Activated naive CD4-positive, alpha-beta T cell (primary cell): ENCODE results near the gene ELOVL6.
"Not testable (repeated sequence)": the region's sequence is repeated elsewhere in the genome, so short reads cannot be mapped to it uniquely, and the experiment has no call there.

ENCODE experiments used
- DNase-seq, 4 experiments: peaks; one replicate each; lab custom pipeline; 2025; lab: John Stamatoyannopoulos, UW

The ELOVL6 gene

DNA sequence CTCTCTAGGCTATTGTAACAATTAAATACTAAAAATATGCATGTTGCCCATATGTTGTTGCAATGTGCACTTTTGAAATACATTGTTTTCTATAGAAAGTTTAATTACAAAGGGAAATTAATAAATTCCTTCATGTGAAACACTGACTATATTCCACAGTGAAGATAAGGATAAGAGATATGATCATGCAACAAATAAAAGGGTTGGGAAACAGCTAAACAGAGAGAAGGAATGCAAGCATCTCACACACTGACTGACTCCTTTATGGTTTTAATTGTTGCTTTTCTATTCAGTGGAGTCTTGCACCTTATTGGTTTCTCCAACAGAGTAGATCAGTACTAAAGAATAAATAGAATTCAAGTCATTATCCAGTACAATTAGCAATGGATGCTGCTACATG, 37.8 kb downstream of the ELOVL6 start:
- DNase-seq = no peak

DNA sequence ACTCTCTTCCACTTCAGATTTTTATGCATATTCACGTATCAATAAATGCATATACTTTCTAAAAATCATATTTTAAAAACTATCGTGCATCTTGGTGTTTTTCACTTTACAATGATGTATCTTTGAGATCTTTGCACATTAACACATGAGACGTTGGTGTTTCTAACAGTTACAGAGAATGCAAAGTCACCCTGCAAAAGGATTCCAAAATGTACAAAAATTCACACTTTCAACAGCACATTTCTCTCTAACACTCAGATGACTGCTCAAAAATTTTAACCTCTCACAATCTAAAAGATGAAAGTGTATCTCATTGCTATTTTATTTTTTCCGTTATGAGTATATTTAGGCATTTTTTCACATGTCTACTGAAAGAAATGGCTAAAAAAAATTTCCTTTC, 38.9 kb downstream of the ELOVL6 start:
- DNase-seq = no peak

DNA sequence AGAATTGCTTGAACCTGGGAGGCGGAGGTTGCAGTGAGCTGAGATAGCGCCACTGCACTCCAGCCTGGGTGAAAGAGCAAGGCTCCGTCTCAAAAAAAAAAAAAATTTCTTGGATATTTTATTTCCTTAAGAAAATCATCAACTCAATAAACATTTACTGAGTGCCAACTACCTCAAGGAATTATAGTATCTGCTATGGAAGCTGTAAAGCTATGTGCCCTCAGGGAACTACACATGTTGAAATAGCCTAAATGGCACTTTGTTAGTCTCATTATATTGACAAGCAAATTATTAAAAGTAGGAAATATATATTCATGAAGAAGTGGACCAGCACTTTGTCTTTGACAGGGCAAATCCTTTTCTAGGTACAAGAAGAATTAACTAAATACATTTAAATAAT, 40.8 kb downstream of the ELOVL6 start:
- no peak for DNase-seq

DNA sequence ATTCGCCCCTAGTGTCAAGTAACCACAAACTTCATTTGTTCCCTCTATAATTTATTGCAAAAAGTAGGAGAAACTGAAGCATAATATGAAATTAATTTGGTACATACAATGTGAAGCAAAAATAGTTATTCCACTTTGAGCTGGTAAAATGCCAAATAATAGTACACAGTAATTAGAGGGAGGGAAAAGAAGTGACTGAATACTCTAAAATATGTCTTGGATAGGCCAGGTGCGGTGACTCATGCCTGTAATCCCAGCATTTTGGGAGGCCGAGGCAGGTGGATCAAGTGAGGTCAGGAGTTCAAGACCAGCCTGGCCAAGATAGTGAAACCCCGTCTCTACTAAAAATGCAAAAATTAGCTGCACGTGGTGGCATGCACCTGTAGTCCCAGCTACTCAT, 41.2 kb downstream of the ELOVL6 start:
- DNase-seq = not testable (repeated sequence)

DNA sequence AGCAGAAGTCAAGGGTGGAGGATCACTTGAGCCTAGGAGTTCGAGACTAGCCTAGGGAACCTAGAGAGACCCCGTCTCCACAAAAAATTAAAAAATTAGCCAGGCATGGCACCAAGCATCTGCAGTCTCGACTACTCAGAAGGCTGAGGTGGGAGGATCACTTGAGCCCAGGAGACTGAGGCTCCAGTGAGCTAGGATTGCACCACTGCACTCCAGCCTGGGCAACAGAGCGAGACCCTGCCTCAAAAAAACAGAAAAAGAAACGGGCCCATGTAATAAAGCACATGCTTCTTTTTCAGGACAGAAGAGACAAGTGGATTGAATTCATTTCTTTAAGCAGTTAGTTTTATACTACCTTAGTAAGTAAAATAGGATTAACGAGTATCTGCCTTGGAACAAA, 42.0 kb downstream of the ELOVL6 start:
- no peak for DNase-seq

DNA sequence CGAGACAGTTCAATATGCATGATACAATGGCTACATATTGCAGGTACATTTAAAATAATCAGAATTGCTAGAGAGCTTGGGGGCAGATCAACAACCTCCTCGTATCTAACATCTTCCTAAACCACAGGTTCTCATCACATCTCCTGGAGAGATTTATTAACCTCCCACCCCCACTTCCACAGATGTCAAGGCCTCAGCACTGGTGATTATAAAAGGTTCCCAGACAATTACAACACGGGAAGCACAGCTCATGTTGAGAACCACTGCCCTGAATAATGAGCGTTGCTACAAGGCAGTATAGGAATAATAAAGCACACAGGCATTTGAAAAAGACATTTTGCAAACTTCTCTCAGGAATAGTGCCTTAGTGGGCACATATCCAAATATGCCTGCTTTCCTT, 42.8 kb downstream of the ELOVL6 start:
- no peak for DNase-seq

DNA sequence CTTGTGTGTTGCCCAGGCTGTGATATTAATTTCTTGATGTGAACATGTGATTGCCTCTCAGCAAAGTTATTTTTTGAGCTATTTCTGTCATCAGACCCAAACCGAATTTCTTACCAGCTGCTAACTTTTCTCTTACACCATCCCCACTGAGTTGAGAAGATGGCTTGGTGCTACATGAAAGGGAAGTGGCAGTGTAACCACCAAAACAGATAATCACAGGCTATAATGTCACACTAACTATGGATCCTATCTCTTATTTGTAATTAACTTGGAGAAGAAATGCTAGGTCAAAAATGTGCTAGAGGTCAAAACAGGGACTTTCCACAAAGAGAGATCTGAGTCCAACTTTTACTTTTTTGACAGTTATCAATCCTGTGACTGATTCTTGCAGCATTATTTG, 43.8 kb downstream of the ELOVL6 start:
- DNase-seq = no peak

DNA sequence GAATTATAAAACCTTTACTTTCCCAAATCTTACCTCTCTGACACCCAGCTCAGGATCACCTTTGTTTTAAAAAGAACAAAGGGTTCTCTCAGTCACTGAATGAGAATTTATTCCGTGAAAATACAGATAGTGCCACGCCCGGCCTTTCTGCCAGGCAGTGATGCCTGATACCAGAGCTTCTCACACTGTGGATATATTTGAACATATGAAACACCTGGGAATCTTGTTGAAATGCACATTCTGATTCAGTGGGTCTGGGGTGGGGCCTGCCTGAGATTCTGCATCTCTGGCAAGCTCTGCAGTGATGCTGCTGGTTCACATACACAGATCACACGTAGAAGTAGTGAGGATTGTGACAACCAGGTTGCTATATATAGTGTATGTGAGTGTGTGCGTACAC, 46.0 kb downstream of the ELOVL6 start:
- DNase-seq = no peak

DNA sequence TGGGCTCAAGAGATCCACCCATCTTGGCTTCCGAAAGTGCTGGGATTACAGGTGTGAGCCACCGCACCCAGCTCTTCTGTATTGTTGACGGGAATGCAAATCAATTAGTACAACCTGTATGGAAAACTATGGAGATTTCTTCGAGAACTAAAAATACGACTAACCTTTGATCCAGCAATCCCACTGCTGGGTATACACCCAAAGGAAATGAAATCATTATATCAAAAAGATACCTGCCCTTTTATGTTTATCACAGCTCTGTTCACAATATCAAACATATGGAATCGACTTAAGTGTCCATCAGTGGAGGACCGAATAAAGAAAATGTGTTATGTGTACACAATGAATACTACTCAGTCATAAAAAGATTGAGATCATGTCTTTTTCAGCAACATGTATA, 49.3 kb downstream of the ELOVL6 start:
- DNase-seq = no peak

DNA sequence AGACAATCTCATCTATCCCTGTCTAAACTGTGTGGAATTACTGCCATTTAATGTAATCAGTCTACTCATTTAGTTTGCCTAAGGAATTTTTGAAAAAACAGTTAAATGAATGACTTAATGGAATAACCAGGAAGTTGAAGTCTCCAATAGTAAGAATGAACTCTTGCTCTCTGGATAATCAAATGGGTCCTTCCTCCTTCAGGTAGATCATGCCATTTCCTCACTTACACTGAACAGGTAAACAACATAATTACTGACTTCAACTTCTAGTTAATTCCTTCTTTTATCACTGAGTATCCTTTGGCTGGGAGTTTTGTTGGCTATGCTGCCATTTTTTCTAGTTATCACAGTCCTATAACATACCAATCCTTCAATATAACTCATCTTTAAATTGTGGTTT, 56.0 kb downstream of the ELOVL6 start:
- DNase-seq = no peak

DNA sequence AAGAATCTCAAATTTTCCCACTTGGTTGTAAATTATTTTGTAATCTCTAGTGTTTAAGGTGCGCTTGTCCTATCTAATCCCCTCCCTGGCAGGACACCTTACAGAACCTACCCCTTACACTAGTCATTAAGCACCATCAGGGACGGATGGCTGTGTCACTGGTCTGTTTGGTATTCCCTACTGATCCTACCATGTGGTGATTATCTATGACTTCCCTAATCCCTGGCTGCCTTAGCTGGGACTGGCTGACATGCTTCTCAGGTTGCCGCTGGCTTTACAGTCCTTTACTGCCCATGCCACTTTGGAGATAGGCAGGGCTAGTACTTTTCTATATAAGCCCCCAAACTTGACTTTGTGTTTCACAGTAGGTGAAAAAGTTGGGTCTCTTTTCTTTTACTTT, 58.6 kb downstream of the ELOVL6 start:
- no peak for DNase-seq

DNA sequence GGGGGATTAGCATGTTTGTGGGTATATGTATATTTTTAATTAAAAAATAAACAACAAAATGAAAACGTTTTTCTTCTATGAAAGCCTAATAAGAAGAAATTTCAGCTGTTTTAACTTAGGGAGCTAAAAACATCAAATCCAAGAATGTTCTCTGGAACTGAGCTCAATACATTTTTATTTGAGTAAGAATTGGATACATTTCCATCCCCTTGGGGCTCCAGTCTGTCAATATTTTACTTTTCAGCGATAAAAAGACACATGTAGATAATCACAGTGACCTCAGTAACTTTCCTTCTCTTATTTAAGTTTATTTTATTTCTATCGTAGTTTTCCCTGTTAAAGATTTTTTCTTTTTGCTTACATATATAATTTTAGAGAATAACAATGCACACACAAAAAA, 59.3 kb downstream of the ELOVL6 start:
- no peak for DNase-seq

DNA sequence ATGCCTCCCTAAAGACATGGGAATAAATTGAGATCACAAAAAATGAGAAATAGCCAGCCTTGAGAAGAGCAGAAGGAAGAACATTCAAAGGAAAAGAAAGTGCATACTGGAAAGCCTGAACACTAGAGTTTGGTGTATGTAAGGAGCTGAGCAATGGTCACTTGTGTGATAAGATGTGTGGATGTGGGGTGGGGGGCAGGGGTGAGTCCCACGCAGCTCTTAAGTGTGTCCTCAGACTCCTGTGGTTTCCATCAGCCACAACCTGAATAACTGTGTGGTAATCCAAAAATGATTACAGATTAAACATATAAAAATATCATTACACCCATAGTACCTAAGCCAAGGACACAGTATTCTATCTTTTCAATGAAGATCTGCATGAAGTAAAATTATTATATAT, 59.9 kb downstream of the ELOVL6 start:
- no peak for DNase-seq

DNA sequence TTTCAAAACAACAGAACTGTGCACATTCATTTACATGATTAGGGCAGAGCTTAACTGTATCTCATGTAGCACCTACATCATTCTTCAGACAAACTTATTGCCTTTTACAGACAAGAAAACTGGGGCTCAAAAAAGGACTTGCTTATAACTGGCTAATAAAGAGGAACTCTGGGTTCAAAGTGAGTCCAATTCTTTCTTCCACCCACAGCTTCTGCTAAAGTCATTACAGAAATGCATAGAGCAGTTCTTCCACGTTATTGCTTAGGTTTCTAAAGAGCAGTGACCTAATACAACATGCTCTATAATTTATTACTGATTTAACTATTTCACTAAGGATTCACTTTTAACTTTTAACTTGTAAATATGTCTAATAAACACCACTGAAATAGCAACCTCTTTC, 60.6 kb downstream of the ELOVL6 start:
- no peak for DNase-seq

DNA sequence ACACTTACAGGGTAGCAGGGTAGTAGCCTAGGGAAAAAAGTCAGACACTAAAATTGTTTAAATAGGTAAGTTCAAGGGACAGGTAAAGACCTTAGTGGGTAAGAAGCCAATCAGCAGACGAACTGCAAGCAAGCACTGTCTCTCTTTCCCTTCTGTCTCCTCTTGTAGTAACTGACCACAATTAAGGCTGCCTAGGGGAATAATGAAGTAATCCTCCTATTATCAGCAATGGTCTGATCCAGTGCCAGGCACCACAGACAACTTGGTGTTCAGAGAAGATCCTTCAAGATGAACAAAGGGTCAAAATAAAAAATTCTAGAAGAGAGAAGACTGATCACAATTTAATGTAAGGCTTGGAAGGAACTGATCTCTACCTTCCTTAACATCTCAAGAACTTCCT, 62.9 kb downstream of the ELOVL6 start:
- DNase-seq = no peak

DNA sequence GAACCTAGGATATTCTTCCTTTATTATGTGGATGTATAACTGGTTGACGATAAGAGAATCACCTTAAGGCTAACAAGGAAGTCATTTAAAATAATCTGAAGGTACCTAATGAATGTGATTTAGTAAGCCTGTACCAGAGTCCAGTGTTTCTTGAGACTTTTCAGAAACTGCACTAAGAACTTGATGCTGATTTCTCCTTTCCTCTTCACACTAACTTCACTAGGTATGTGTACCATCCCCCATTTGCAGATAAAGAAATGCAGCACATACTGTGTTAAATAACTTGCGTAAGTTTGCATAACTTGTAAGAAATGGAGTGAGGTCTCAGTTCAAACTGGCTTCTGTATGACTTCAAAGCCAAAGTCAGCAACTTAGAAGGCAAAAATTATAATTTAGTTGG, 63.3 kb downstream of the ELOVL6 start:
- no peak for DNase-seq

DNA sequence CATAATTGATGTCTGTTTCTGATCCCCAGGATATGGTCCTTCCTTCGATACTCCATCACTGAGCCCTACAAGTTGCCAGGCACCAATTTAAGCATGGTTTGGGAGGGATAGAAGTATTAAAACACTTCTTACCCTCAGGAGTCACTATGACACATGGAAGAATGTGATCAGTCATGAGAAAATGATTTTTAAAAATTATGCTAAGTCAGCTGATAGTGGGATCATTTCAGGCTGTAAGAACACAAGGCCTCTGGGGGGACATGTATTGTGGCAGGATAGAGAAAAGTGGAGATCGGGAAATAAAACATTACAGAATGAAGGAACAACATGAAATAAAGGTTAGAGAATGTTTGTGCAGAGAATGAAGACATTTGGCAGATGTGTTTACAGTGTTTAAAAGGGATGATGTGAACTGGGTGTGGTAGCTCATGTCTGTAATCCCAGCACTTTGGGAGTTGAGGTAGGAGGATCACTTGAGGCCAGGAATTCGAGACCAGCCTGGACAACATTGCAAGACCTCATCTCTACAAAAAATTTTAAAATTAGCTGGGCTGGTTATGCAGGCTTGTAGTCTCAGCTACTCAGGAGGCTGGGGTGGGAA, 64.0 kb downstream of the ELOVL6 start:
- no peak for DNase-seq

DNA sequence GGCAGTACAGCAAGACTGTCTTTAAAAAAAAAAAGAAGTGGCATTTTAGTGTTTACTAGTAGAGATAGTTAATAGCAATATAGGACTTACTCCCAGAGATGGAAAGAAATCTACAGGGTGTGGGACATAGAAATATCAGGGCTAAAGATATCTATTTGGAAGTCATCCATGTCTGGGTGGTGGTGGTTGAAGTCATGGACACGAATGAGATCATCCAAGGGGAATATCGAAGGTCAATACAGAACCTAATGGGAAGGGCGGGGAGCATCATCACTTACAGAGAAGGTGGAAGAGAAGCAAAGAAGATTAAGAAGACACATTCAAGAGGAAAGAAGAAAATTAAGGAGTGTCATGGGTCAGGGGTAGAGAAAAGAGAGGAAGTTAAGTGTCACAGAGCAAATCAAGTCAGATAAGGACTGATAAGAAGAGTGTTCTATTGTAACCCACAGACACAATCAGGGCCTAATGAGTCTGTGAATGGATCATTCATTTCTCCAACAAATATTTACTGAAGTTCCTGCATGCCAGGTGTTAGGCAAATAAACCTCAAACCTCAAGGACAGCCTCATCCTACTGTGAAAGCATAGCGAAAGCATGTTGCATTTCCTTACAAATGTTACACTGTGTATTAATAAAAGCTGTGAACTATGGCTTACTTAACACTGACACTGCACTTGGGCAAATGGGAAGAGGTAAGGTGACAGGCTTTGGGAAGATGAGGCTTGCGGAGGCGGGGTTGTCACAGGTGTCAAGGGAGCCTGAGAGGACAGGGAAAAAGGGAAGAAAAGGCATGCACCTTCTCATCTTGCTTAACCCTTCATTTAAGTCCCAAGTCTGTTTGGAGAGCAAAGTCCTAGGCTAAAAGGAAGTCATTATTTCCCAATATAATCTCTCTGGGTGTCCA, 65.3 kb downstream of the ELOVL6 start:
- no peak for DNase-seq

DNA sequence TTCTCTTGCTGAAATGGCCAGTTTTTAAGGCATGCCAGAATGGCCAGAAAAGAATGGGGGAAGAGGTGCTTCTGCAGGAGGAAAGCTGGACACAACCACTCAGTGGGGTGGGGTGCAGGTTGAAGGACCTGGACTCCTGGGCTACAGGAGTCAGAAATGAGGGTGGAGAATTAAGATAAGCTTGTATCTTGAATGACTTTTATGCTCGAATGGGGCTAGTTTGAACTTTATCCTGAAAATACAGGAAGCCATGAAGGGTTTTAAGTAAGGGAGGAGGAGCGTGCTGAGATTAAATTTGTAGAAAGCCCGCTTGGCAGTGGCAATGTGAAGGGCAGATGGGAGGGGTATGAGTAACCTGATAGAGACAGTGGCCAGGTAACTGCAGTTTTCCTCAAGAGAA, 66.5 kb downstream of the ELOVL6 start:
- DNase-seq = no peak

DNA sequence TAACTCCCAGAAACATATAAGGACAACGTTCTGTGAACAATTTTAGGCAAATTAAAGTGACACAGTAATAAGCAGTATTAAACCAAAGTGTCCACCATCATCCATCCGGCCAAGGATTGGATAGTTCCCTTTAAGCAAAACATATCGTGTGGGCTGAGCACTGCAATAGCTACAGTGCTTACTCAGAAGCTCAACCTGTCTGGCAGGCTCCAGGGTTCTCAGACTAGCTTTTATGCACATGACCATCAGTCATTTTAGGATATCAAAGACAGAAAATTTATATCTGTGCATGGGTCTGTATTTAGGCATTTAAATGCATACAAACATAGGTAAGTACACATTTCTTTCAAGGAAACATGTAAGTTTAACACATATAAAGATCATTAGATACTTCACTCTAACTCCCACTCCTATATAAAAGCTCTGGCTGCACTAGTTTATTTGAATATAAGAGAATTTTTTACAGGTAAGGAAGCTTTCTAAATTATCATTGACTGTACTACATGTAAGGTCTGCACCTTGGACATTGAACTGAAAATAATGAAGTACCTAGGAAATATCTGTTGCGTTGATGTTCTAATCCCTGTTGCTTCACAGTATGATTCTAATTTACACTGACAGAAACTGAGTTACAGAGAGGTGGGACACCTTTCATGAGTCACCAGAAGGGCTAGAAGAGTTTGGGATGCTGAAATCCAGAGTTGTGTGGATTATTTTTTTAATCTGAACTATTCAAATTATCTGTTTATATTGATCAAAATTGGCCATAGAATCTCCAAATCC, 67.6 kb downstream of the ELOVL6 start:
- no peak for DNase-seq

DNA sequence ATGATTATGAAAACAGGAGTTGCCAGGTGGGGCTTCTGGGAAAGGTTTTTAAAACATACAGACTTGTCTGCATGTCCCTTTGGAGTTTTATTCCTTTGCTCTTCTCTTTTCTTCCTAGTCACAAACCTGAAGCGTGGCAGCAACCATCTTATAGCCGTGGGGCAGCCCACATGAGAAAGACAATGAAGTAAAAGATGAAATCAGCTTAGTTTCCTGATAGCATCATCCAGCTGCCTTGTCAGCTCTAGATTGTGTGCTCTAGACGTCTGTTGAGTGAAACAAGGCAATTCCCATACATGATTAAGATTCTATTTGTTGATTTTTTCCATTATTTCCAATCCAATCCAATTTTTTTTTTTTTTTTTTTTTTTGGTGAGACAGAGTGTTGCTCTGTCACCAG, 68.9 kb downstream of the ELOVL6 start:
- no peak for DNase-seq

DNA sequence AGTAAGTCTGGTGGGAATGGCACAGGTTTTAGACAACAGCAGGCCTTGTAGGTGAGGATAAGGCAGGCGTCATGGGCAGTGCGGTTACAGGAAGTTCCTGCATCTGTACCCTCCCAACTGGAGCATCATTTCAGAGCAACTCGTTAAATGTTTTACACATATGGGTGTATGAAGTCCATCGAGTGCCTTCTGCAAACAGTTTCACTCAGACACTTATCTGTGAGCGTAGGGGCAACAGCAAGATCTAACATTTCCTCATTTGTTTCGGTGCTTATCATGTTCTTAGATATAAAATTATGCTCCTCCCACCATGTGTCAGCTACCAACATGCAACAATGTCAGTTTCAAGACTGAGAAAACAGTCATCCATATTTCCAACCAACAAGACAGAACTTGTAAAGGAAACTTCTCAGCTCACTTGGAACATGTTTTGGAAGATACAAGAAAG, 69.9 kb downstream of the ELOVL6 start:
- no peak for DNase-seq

DNA sequence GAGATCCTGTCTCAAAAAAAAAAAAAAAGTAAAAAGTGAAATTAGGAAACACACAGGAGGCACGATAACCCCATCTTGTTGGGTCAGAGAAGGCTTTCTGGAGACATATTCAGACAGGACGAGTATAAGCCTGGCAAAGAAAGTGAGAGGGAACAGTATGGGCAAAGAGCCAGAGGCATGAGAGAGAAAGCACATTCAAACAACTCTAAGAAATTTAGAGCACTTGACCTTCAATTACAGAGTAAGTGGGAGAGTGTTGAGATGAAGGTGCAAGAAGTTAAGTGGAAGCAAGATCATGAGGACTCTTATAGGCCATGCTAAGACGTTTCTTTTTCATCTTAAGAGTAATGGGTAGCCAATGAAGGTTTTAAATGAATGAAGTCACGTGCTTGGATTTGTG, 70.4 kb downstream of the ELOVL6 start:
- DNase-seq = no peak
